UCSD-AML1 (cell line): ENCODE results near the gene MEMO1.
"Not testable (repeated sequence)": the region's sequence is repeated elsewhere in the genome, so short reads cannot be mapped to it uniquely, and the experiment has no call there.

ENCODE experiments used
- DNase-seq: peaks from one replicate; lab custom pipeline; 2025; ENCODE audit not compliant: unreplicated experiment; lab: John Stamatoyannopoulos, UW

The MEMO1 gene

DNA sequence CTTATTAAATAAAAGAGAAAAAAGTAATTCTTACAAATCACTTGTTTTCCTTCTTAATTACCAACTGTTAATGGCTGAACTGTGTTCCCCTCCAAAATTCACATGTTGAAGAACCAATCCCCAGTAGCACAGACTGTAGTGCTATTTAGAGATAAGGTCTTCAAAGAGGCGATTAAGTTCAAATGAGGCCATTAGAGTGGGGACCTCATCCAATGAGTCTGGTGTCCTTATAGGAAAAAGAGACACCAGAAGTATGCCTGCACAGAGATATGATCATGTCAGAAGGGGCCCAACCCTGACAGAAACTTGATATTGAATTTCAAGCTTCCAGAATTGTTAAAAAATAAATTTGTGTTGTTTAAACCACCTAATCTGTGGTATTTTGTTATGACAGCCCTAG, 89.8 kb downstream of the MEMO1 start:
- no peak for DNase-seq

- no peak for DNase-seq
These were observed 91.3 kb downstream of the MEMO1 start for GRCh38 chr2:31919499-31919898.

DNA sequence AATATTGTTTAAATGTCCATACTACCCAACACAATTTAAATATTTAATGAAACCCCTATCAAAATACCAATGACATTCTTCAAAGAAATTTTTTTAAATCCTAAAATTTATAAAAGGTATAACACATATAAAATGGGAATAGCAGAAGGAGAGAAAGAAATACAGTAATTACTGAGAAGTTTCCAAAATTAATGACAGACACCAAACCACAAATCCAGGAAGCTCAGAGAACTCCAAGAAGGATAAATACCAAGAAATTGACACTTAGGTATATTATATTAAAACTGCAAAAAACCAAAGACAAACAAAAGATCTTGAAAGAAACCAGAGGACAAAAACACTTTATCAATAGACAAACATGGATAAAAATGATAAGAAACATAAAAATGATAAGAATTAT, 101.1 kb downstream of the MEMO1 start:
- DNase-seq, result no peak

DNA sequence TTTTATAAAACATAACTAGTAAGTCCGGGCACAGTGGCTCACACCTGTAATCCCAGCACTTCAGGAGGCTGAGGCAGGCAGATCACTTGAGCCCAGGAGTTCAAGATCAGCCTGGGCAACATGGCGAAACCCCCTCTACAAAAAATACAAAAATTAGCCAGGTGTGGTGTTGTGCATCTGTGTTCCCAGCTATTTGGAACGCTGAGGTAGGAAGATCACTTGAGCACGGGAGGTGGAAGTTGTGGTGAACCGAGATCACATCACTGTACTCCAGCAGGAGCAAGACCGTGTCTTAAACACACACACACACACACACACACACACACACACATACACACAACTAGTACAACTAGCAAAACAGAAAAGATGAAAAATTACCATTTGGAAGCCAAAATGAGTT, 103.3 kb downstream of the MEMO1 start:
- not testable (repeated sequence) for DNase-seq

- no peak for DNase-seq
These were observed 107.6 kb downstream of the MEMO1 start for GRCh38 chr2:31903109-31903780.

DNA sequence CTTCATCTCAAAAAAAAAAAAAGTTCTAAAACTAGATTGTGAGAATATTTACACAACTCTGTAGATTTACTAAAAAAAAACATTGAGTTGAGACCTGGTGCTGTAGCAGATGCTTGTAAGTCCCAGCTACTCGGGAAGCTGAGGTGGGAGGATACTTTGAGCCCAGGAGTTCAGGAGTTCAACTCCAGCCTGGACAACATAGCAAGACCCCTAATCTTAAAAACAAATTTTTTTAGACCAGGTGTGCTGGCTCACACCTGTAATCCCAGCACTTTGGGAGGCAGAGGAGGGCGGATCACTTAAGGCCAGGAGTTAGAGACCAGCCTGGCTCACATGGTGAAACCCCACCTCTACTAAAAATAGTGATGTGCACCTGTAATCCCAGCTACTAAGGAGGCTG, 108.9 kb downstream of the MEMO1 start:
- DNase-seq, result no peak

DNA sequence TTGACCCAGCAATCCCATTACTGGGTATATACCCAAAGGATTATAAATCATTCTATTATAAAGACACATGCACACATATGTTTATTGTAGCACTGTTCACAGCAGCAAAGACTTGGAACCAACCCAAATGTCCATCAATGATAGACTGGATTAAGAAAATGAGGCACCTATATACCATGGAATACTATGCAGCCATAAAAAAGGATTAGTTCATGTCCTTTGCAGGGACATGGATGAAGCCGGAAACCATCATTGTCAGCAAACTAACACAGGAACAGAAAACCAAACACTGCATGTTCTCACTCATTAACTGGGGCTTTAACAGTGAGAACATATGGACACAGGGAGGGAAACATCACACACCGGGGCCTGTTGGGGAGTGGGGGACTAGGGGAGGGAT, 110.7 kb downstream of the MEMO1 start:
- DNase-seq, result not testable (repeated sequence)

DNA sequence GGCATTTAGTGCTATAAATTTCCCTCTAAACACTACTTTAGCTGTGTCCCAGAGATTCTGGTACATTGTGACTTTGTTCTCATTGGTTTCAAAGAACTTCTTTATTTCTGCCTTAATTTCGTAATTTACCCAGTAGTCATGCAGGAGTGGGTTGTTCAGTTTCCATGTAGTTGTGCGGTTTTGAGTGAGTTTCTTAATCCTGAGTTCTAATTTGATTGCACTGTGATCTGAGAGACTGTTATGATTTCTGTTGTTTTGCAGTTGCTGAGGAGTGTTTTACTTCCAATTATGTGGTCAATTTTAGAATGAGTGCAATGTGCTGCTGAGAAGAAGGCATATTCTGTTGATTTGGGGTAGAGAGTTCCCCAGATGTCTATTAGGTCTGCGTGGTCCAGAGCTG, 112.5 kb downstream of the MEMO1 start:
- DNase-seq, result not testable (repeated sequence)

DNA sequence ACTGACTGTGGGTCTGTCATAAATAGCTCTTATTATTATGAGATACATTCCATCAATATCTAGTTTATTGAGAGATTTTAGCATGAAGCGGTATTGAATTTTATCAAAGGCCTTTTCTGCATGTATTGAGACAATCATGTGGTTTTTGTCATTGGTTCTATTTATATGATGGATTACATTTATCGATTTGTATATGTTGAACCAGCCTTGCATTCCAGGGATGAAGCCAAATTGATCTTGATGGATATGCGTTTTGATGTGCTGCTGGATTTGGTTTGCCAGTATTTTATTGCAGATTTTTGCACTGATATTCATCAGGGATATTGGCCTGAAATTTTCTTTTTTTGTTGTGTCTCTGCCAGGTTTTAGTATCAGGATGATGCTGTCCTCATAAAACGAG, 113.5 kb downstream of the MEMO1 start:
- not testable (repeated sequence) for DNase-seq

DNA sequence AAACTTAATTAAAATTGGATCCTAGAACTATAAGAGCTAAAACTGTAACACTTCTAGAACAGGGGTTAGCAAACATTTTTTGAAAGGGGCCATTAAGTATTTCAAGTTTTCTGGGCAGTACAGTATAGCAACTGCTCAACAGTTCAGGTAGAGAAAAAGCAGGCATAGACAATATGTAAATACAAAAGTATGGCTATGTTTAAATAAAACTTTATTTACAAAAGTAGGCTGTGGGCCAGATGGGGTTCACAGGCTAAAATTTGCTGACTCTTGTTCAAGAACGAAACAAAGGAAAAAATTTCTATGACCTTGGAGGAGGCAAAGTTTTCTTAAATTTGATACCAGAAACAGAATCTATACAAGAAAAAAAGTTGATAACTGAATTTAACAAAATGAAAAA, 114.5 kb downstream of the MEMO1 start:
- no peak for DNase-seq

DNA sequence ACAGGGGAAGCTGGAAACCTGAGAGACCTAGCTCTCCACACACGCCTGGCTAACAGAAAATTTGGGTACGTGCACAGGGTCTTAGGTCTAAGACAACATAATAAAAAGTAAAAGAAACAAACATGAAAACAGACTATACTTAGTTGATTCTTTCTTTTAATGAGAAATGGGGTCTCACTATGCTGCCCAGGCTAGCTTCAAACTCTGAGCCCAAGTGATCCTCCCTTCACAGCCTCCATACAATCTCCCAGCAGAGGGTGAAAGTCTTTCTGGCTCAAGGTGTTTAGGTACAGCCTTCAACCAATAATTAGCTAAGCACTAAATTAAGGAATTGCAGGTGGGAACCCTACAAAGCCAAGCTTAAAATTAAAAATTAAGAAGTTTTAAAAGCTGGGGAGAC, 116.2 kb downstream of the MEMO1 start:
- DNase-seq, result no peak

- DNase-seq, result no peak
These were observed 117.7 kb downstream of the MEMO1 start for GRCh38 chr2:31893094-31893493.

GRCh38 chr2:31889044-31889443, 121.8 kb downstream of the MEMO1 start:
- DNase-seq, result no peak

DNA sequence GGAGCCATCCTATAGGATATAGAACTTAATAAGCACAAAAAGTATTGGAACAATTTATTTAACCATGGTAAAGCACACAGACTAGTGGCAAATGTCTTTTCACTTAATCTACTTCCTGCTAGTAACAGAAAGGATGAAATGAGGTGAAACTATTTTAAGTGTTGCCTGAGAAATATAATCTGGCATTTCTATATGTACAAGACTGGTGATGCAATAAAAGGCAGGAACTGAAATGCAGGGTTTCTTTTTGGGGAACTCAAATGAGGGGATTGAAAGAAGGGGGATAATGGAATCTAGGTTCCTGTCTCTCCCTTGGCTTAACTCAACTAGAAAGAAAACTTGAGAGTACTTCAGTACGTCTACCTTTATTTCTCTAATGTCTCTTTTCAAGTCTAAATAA, 122.3 kb downstream of the MEMO1 start:
- DNase-seq, result no peak

GRCh38 chr2:31886700-31887099, 124.1 kb downstream of the MEMO1 start:
- DNase-seq, result no peak

DNA sequence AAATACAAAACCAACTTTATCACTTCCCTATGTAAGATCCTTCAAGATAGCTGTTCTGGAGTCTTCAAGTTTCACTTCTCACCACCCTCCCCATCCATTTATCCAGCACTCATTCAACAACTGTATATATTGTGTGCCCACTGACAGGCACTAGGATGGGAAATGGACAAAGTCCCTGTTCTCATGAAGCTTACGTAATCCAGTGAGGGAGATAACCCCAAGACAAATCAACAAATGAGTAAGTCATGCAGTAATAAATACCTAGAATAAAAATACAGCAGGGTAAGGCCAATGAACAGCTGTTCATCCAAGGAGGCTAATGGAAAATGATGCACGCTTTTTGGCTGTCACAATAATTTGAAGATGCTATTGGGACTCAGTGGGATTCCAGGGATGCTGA, 133.8 kb downstream of the MEMO1 start:
- DNase-seq, result no peak

GRCh38 chr2:31874071-31874470, 136.7 kb downstream of the MEMO1 start:
- DNase-seq, result no peak

DNA sequence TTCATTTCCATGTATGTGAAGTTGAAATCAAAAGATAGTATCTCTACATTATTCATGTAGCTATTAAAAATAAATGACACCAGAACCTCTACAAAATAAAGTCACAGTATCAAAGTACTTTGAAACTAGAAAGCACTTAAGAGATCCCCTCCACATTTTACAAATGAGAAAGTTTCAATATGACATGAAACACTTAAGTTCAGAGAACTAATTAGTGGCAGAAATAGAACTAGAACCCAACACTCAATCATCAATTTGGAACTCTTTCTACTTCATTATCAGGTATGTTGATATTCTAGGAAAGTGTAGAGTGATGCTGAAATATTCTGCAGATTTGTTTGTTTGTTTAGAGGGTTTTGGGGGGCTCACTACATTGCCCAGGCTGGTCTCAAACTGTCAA, 145.6 kb downstream of the MEMO1 start:
- DNase-seq, result no peak

DNA sequence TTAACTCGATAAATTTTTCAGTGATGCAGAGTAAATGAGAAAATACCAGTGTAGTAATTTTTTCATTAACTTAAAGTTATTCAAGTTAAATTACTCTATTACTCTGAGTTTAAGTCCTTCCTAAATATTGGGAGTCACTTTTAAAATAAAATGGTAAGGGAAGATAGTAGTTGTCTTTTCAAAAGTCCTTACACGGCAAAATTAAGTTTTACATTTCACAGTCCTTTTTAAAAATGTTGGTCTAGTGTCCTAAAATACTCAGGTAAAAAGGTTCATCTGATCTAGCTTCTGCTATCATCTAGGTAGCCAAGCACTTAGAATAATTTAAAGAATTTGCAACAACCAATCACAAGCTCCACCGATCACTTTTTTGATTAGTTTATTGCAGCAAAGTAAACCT, 146.9 kb downstream of the MEMO1 start:
- DNase-seq, result no peak

- not testable (repeated sequence) for DNase-seq
These were observed 147.7 kb downstream of the MEMO1 start for GRCh38 chr2:31863015-31863656.

DNA sequence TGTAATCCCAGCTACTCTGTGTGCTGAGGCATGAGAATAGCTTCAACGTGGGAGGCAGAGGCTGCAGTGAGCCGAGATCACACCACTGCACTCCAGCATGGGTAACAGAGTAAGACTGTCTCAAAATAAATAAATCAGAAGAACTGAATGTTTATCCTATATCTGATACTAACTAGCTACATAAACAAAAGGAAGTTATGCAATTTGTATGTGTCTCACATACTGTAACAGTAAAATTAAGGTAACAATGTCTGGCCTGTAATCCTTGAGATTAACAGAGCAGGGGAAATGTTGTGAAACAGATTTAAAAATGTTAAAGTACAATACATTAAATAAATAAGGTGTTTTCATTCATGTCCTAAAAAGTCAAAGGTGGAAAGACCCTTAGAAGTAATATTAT, 150.8 kb downstream of the MEMO1 start:
- DNase-seq, result no peak

GRCh38 chr2:31853521-31853920, 157.3 kb downstream of the MEMO1 start:
- DNase-seq, result no peak

DNA sequence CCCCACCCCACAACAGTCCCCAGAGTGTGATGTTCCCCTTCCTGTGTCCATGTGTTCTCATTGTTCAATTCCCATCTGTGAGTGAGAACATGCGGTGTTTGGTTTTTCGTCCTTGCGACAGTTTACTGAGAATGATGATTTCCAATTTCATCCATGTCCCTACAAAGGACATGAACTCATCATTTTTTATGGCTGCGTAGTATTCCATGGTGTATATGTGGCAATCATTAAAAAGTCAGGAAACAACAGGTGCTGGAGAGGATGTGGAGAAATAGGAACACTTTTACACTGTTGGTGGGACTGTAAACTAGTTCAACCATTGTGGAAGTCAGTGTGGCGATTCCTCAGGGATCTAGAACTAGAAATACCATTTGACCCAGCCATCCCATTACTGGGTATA, 168.7 kb downstream of the MEMO1 start:
- not testable (repeated sequence) for DNase-seq
